Measurements from ENCODE around the gene AMN1. TPM values are rescaled to one million over a fixed set of nuclear protein-coding genes. Genes with fewer than 3 reads are reported as not detected.

The AMN1 gene
- total RNA-seq, 1 experiment from 2014 or later: 15.6 TPM

GRCh38 chr12:31659087-31659942, 69.5 kb downstream of the AMN1 start, which contains the start of gene ETFBKMT:
Gene ETFBKMT, plus strand, starts transcription at chr12:31659688. Its CDS starts 2,266 bp downstream, at chr12:31661954.
- Histone ChIP-seq H3K4me3 (peak within 1 kb of the TSS; percentile 80), H3K36me3 (no peaks in the 10 kb centered on the region), H3K9me3 (no peaks in the 10 kb centered on the region), H3K27me3 (no peaks in the 10 kb centered on the region)
- DNase-seq: peak; percentile 93

- no peaks in the 10 kb centered on the region for H3K9me3 ChIP-seq
- no peaks in the 10 kb centered on the region for H3K36me3 ChIP-seq
- DNase-seq: no peak
- H3K27me3 ChIP-seq: no peaks in the 10 kb centered on the region
- H3K4me3 ChIP-seq: peak overlapping the region; percentile 80
These were observed 70.2 kb downstream of the AMN1 start for GRCh38 chr12:31658471-31659086.

- no peaks in the 10 kb centered on the region for H3K27me3 ChIP-seq
- no peaks in the 10 kb centered on the region for H3K36me3 ChIP-seq
- H3K9me3 ChIP-seq: no peaks in the 10 kb centered on the region
- DNase-seq: no peak
- no peak overlapping the region for H3K4me3 ChIP-seq
These were observed 73.0 kb downstream of the AMN1 start for GRCh38 chr12:31655792-31656191.

- no peaks in the 10 kb centered on the region for H3K36me3 ChIP-seq
- H3K9me3 ChIP-seq: no peaks in the 10 kb centered on the region
- H3K4me3 ChIP-seq: no peak overlapping the region
- no peak for DNase-seq
- H3K27me3 ChIP-seq: no peaks in the 10 kb centered on the region
These were observed 73.6 kb downstream of the AMN1 start for GRCh38 chr12:31655208-31655607.

- peak overlapping the region; percentile 57 for H3K4me3 ChIP-seq
- no peaks in the 10 kb centered on the region for H3K36me3 ChIP-seq
- H3K27me3 ChIP-seq: no peaks in the 10 kb centered on the region
- DNase-seq: peak; percentile 66
- no peaks in the 10 kb centered on the region for H3K9me3 ChIP-seq
These were observed 76.8 kb downstream of the AMN1 start for GRCh38 chr12:31651893-31652521.

- no peaks in the 10 kb centered on the region for H3K27me3 ChIP-seq
- no peaks in the 10 kb centered on the region; the same call in 1 of the 2 replicates for H3K36me3 ChIP-seq
- peak overlapping the region; percentile 57 for H3K4me3 ChIP-seq
- no peak for DNase-seq
- no peaks in the 10 kb centered on the region for H3K9me3 ChIP-seq
These were observed 77.9 kb downstream of the AMN1 start for GRCh38 chr12:31650918-31651317.

- peak; percentile 55 for DNase-seq
- Histone ChIP-seq H3K4me3 (no peak overlapping the region), H3K9me3 (no peaks in the 10 kb centered on the region), H3K36me3 (peaks cover 3% of the 10 kb centered on the region; the same call in 1 of the 2 replicates), H3K27me3 (no peaks in the 10 kb centered on the region)
These were observed 81.7 kb downstream of the AMN1 start for GRCh38 chr12:31647086-31647491.

GRCh38 chr12:31645924-31646323, 82.9 kb downstream of the AMN1 start:
- DNase-seq: no peak

GRCh38 chr12:31644536-31644935, 84.3 kb downstream of the AMN1 start:
- Histone ChIP-seq H3K4me3 (no peak overlapping the region), H3K27me3 (no peaks in the 10 kb centered on the region), H3K9me3 (no peaks in the 10 kb centered on the region), H3K36me3 (peaks cover 3% of the 10 kb centered on the region; the same call in 1 of the 2 replicates)
- DNase-seq: no peak

More at GRCh38 chr12:31645924-31646323, 82.9 kb downstream of the AMN1 start:
- Histone ChIP-seq H3K4me3 (no peak overlapping the region), H3K27me3 (no peaks in the 10 kb centered on the region), H3K36me3 (peaks cover 3% of the 10 kb centered on the region; the same call in 1 of the 2 replicates), H3K9me3 (no peaks in the 10 kb centered on the region)

GRCh38 chr12:31641509-31642090, 87.2 kb downstream of the AMN1 start:
- H3K36me3 ChIP-seq: peaks cover 5% of the 10 kb centered on the region
- no peaks in the 10 kb centered on the region for H3K27me3 ChIP-seq
- DNase-seq: no peak
- no peak overlapping the region for H3K4me3 ChIP-seq
- no peaks in the 10 kb centered on the region for H3K9me3 ChIP-seq

- no peaks in the 10 kb centered on the region for H3K9me3 ChIP-seq
- H3K36me3 ChIP-seq: peaks cover 2% of the 10 kb centered on the region; the same call in 1 of the 2 replicates
- H3K27me3 ChIP-seq: no peaks in the 10 kb centered on the region
- H3K4me3 ChIP-seq: no peak overlapping the region
- no peak for DNase-seq
These were observed 94.2 kb downstream of the AMN1 start for GRCh38 chr12:31634620-31635019.

GRCh38 chr12:31633464-31633863, 95.4 kb downstream of the AMN1 start:
- Histone ChIP-seq H3K36me3 (peaks cover 2% of the 10 kb centered on the region; the same call in 1 of the 2 replicates), H3K27me3 (no peaks in the 10 kb centered on the region), H3K9me3 (no peaks in the 10 kb centered on the region), H3K4me3 (no peak overlapping the region)
- no peak for DNase-seq

GRCh38 chr12:31631809-31632208, 97.0 kb downstream of the AMN1 start:
- Histone ChIP-seq H3K36me3 (peaks cover under 1% of the 10 kb centered on the region; the same call in 1 of the 2 replicates), H3K9me3 (no peaks in the 10 kb centered on the region), H3K4me3 (no peak overlapping the region), H3K27me3 (no peaks in the 10 kb centered on the region)
- DNase-seq: no peak

- Histone ChIP-seq H3K36me3 (no peaks in the 10 kb centered on the region), H3K4me3 (no peak overlapping the region), H3K27me3 (no peaks in the 10 kb centered on the region), H3K9me3 (no peaks in the 10 kb centered on the region)
- DNase-seq: no peak
These were observed 97.6 kb downstream of the AMN1 start for GRCh38 chr12:31631023-31631724.

- H3K4me3 ChIP-seq: no peak overlapping the region
- no peaks in the 10 kb centered on the region for H3K9me3 ChIP-seq
These were observed 98.8 kb downstream of the AMN1 start for GRCh38 chr12:31629756-31630732.

More at GRCh38 chr12:31629756-31630732, 98.8 kb downstream of the AMN1 start:
- Histone ChIP-seq H3K27me3 (no peaks in the 10 kb centered on the region), H3K36me3 (no peaks in the 10 kb centered on the region)
- DNase-seq: peak; percentile 47
